Aorta (tissue), 5 donors: Measurements from ENCODE around the gene RAP1GDS1. TPM values are rescaled to one million over a fixed set of nuclear protein-coding genes. Genes with fewer than 3 reads are reported as not detected.
"Not testable (repeated sequence)": the region's sequence is repeated elsewhere in the genome, so short reads cannot be mapped to it uniquely, and the experiment has no call there.

Experiments
- ATAC-seq: fragments of 200-7000 bp; cut with Tn5 transposase; one replicate; pipeline ENCODE4 v1.9.1; 2022; ENCODE audit warnings: moderate library complexity; ENCODE audit not compliant: low FRiP score
- DNase-seq, 2 donors: peaks; one replicate each; pipeline ENCODE4 v3.0.0-alpha.2; 2020
- H3K27ac ChIP-seq, 2 donors: one replicate each; pipeline ENCODE4 v1.5.1; 2013; ENCODE audit warnings: low read length in 2 of 2, mild to moderate bottlenecking in 2 of 2, moderate library complexity in 2 of 2, control low read depth in 1 of 2, inconsistent platforms in 1 of 2, low read depth in 1 of 2
- H3K27me3 ChIP-seq, 2 donors: one replicate each; pipeline ENCODE4 v1.6.1; 2013; ENCODE audit warnings: control low read depth in 1 of 2, low read length in 1 of 2, mild to moderate bottlenecking in 1 of 2, moderate library complexity in 1 of 2; ENCODE audit not compliant: insufficient read depth in 2 of 2, control insufficient read depth in 1 of 2
- H3K36me3 ChIP-seq, 2 donors: one replicate each; pipeline ENCODE4 v1.6.1; 2013; ENCODE audit warnings: control low read depth in 1 of 2, low read length in 1 of 2, mild to moderate bottlenecking in 1 of 2; ENCODE audit not compliant: insufficient read depth in 2 of 2, control insufficient read depth in 1 of 2
- H3K4me1 ChIP-seq, 2 donors: one replicate each; pipeline ENCODE4 v1.6.1; 2013; ENCODE audit warnings: low read length in 2 of 2, control low read depth in 1 of 2, mild to moderate bottlenecking in 1 of 2, moderate library complexity in 1 of 2; ENCODE audit not compliant: insufficient read depth in 2 of 2, control insufficient read depth in 1 of 2
- H3K4me3 ChIP-seq, 2 donors: one replicate each; pipeline ENCODE4 v1.5.1; 2013; ENCODE audit warnings: low read length in 2 of 2, control low read depth in 1 of 2, mild to moderate bottlenecking in 1 of 2
- H3K9me3 ChIP-seq: one replicate; pipeline ENCODE4 v1.6.1; 2013; ENCODE audit warnings: mild to moderate bottlenecking, low read length; ENCODE audit not compliant: control insufficient read depth
- WGBS, 2 donors: extraction: QIAGEN DNeasy Blood & Tissue Kit; methylation state at CpG; one replicate each; pipeline ENCODE4 v1.1.7; 2013; 5-methylcytosine and 5-hydroxymethylcytosine counted together
- intact Hi-C, 2 donors: fragments of 100-400 bp; cut with DNase I; formaldehyde crosslinking; loops; one replicate each; pipeline versions ENCODE4 v1.14.2 to v1.15.0; 2022
- polyA plus RNA-seq, 2 donors: library from polyadenylated mRNA; stranded (reverse); fragments of 200-250 nt; gene quantifications; one replicate each; pipeline ENCODE4 v1.2.3, GENCODE V29; 2013
- total RNA-seq, 2 donors: library from RNA; stranded (reverse); fragmentation: NEBNext Ultra II Directional; extraction: Animal tissue kit (Norgen Biotek cat#: 25700); gene quantifications; one replicate each; pipeline ENCODE4 v1.2.1, GENCODE V29; 2021
- donor health status: healthy with polysubstance abuse.
- donor health status: Bipolar disorder and iron deficiency.
- donor health status: DM: no; HTN: no; CAD: no.
- donor health status: DM: no; HTN: no; CAD: no.
- donor health status: DM: yes; HTN: yes; CAD: no.

The RAP1GDS1 gene
- total and polyA plus RNA-seq, 4 donors, result 13.7 to 35.3 (median 26.4) TPM

DNA sequence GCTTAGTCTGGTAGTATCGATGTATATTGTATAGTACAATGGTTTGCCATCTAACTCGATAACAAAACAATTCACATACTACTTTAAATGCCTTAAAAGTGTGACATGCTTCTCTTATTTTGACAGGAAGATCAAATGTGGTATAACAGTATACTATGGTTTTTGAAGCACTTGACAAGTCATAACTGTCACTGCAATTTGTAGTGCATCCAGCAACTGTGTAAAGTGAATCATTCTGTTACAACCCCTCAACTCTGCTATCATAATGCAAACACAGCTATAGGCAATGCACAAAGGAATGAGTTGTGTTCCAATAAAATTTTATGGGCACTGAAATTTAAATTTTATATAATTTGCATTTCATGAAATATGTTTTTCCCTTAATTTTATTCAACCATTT is 14.0 kb downstream of the RAP1GDS1 start:
- no peaks in the 10 kb centered on the region for H3K4me1 ChIP-seq
- H3K4me3 ChIP-seq, result no peak overlapping the region
- 95 to 97% methylated on average over 2 of the region's 2 CpGs for WGBS, 2 donors
- no peaks in the 10 kb centered on the region for H3K9me3 ChIP-seq
- H3K36me3 ChIP-seq, result no peaks in the 10 kb centered on the region
- intact Hi-C loops, result no loop called here
- H3K27ac ChIP-seq, result no peak overlapping the region
- ATAC-seq, result no peak
- no peaks in the 10 kb centered on the region for H3K27me3 ChIP-seq
- no peak for DNase-seq

DNA sequence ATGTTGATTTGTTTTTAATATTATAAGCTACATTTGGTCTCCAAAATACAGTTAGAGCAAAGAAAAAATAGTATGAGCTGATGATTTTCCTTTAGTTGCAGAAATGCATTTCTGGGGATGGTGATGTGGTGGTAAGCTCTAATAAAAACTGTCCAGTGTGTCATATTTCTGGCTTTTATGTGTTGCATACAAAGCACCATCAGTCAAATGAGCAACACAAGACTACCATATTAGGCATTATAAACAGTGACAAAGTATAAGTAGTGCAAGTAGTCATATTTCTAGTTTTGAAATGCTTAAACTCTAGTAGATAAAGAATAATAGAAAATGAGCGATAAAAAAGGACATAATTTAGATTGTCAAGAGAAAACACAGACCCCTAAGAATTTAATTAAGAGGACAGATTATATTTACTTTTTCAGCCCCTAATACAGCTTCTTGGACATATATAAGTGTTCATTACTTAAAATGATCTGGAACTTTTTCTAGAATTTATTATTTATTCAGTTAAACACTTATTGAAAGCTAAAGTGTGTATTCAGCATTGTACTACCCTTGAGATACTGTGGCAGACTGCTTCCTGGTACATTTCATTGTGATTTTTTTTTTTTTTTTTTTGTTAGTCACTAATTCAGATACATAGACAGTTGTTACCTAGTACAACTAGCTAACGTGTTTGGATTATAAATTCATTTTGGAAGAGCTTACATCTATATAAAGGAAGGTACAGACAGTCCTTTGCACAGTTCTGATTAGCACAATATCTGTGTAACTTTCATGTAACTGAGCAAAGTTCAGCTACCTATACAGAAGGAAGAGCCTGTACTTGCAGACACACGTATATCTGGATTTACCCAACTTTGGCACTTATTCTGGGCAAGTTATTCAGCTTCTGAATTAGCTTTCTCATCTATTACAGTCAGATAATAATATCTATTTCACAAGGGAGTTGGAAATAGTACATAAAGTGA is 22.3 kb downstream of the RAP1GDS1 start:
- Histone ChIP-seq H3K27ac (no peak overlapping the region), H3K9me3 (no peaks in the 10 kb centered on the region), H3K27me3 (no peaks in the 10 kb centered on the region), H3K4me3 (no peak overlapping the region), H3K4me1 (no peaks in the 10 kb centered on the region), H3K36me3 (no peaks in the 10 kb centered on the region)
- WGBS, 2 donors, result 76 to 81% methylated on average over 3 of the region's 3 CpGs
- DNase-seq, result no peak
- no peak for ATAC-seq
- intact Hi-C loops, result no loop called here

DNA sequence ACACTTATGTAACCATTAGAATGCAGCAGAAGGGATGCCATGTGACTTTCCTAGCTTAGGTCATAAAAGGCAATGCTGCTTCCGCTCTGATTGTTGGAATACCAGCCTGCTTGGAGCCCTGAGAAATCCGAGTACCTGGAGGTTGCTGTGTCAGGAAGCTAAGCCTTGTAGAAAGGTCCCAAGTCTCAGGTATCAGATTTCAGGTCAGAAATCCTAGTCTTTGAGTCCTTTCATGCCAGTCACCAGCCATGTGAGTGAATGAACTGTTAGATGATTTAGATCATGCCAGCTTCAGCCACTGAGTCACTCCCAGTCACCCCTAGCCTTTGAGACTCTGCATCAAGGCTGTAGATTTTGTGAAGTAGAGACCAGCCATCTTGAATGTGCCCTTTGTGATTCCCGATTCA is 23.5 kb downstream of the RAP1GDS1 start:
- no peaks in the 10 kb centered on the region for H3K27me3 ChIP-seq
- no peak overlapping the region for H3K4me3 ChIP-seq
- intact Hi-C loops, result no loop called here
- no peaks in the 10 kb centered on the region for H3K36me3 ChIP-seq
- DNase-seq (no peak), ATAC-seq (no peak)
- WGBS, 2 donors, result 81 to 85% methylated on average over 3 of the region's 3 CpGs
- no peak overlapping the region for H3K27ac ChIP-seq
- H3K4me1 ChIP-seq, result no peaks in the 10 kb centered on the region
- H3K9me3 ChIP-seq, result no peaks in the 10 kb centered on the region

DNA sequence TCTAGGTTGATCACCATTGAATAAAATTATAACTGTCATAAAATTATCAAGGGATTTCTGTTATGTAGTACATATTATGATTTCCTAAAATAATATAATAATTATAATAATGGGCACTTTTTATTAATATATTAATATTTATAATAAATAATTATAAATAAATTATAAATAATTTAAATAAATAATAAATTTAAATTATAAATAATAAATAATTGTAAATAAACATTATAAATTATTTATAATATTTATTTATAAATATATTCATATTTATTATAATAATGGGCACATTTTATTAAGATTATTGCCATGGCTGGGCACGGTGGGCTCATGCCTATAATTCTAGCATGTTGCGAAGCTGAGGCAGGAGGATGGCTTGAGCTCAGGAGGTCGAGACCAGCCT is 24.5 kb downstream of the RAP1GDS1 start:
- intact Hi-C loops, result no loop called here
- H3K4me1 ChIP-seq, result no peaks in the 10 kb centered on the region
- DNase-seq, result no peak
- no peaks in the 10 kb centered on the region for H3K9me3 ChIP-seq
- no peaks in the 10 kb centered on the region for H3K36me3 ChIP-seq
- 96 to 99% methylated on average over 3 of the region's 3 CpGs for WGBS, 2 donors
- H3K27me3 ChIP-seq, result no peaks in the 10 kb centered on the region
- ATAC-seq, result no peak
- H3K4me3 ChIP-seq, result no peak overlapping the region
- H3K27ac ChIP-seq, result no peak overlapping the region

DNA sequence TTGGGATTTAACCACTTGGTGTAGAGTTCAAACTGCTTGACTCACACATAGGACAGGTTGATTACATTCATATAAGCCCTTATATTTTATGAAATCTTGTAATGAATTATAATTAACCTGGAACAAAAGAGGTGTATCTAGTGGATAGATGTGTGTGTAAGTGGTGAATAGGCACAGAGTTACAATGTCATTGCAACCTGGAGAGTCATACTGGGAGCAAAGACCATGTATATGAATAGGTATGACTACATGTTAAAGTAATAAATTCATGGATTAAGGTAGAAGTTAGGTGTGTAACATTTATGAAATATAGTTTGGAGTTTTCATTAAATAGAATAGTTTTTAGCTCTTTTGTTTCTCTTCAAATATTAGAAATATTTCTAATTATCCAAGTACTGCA is 26.1 kb downstream of the RAP1GDS1 start:
- Histone ChIP-seq H3K4me1 (no peaks in the 10 kb centered on the region), H3K27ac (no peak overlapping the region), H3K4me3 (no peak overlapping the region), H3K27me3 (no peaks in the 10 kb centered on the region), H3K36me3 (no peaks in the 10 kb centered on the region), H3K9me3 (no peaks in the 10 kb centered on the region)
- DNase-seq (no peak), ATAC-seq (no peak)
- intact Hi-C loops, result no loop called here

DNA sequence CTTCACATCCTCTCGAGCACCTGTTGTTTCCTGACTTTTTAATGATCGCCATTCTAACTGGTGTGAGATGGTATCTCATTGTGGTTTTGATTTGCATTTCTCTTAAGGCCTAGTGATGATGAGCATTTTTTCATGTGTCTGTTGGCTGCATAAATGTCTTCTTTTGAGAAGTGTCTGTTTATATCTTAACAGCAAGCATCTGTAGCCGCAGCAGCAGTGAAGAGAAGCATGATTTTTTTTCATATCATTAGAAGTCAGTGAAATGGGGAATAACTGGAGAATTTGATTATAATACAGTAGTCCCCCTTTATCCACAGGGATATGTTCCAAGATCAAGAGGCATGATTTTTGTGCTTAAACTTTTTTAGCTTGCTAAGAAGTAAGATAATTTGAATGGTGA is 27.5 kb downstream of the RAP1GDS1 start:
- H3K4me1 ChIP-seq, intact Hi-C loops, H3K9me3 ChIP-seq, DNase-seq, ATAC-seq, H3K27me3 ChIP-seq, H3K4me3 ChIP-seq, H3K36me3 ChIP-seq, H3K27ac ChIP-seq: not testable (repeated sequence)
- WGBS, 2 donors, result 92 to 94% methylated on average over 3 of the region's 3 CpGs

DNA sequence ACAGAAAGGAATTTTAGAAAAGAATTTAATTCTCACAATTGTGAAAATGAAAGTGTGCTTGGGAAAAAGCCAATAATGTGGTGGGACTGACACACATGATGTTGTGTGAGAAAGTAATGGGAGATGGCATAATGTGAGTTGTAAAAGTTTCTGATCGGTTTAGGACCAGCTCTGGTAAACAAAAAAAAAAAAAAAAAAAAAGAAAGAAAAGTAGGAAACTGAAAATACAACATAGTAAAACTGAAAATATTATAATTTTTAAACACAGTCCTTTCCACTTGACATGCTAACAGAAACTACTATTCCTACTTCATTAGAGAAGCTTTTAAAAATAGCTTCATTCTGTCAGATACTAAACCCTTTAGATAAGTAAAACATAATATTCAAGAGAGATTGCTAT is 28.2 kb downstream of the RAP1GDS1 start:
- intact Hi-C loops, result no loop called here
- ATAC-seq, result no peak
- 89 to 100% methylated on average over 1 of the region's 1 CpG for WGBS, 2 donors

DNA sequence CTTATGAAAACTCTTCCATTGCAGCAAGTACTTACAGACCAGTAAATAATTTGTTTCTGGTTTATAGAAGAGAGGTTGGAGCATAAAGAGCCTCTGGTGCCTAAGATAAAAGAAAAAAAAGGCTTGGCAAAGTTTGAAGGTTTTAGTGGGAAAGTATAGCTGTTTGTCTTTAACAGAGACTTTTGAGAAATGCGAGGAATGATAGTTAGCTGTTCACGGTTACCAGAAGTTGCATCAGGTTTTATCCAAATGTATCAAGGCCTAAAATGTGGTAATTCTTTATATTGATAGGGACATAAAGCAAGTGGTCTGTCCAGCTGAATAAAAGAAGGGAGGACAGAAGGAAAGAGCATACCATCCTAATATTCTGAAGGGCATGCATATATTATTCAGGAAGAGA is 29.3 kb downstream of the RAP1GDS1 start:
- no peak overlapping the region for H3K27ac ChIP-seq
- intact Hi-C loops, result no loop called here
- H3K27me3 ChIP-seq, result no peaks in the 10 kb centered on the region
- no peaks in the 10 kb centered on the region for H3K36me3 ChIP-seq
- ATAC-seq (no peak), DNase-seq (no peak)
- H3K9me3 ChIP-seq, result no peaks in the 10 kb centered on the region
- H3K4me3 ChIP-seq, result no peak overlapping the region
- WGBS, 2 donors, result 64 to 67% methylated on average over 2 of the region's 2 CpGs
- H3K4me1 ChIP-seq, result peaks cover 0 to 2% of the 10 kb centered on the region in 2 donors

More for the DNA sequence above, 28.2 kb downstream of the RAP1GDS1 start:
- H3K4me3 ChIP-seq, result no peak overlapping the region
- no peaks in the 10 kb centered on the region for H3K36me3 ChIP-seq
- H3K4me1 ChIP-seq, result peaks cover 0 to 2% of the 10 kb centered on the region in 2 donors
- H3K27me3 ChIP-seq, result no peaks in the 10 kb centered on the region
- no peak for DNase-seq
- no peak overlapping the region for H3K27ac ChIP-seq
- no peaks in the 10 kb centered on the region for H3K9me3 ChIP-seq
